ENCODE data around the gene SAP30L.

The SAP30L gene

DNA sequence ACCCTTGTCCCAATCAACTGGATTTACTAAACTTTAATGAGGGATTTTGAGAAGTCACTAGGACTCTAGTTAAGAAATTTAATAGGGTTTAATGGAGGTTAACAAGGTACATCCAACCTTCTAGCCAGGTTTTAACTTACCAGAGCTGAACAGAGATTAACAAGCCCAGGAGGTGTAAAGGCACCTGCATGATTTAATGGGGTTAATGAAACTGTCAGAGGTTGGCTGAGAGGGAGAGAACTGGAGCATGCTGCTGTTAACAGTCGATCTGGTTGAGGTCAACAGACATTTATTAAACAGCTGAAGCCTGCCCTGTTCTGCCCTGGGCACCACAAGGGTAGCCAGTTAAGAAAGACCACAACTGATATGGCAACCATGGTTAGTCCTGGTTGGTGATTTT is 18.6 kb downstream of the SAP30L start:
- no peak for DNase-seq (ENCODE audit: low spot score)

DNA sequence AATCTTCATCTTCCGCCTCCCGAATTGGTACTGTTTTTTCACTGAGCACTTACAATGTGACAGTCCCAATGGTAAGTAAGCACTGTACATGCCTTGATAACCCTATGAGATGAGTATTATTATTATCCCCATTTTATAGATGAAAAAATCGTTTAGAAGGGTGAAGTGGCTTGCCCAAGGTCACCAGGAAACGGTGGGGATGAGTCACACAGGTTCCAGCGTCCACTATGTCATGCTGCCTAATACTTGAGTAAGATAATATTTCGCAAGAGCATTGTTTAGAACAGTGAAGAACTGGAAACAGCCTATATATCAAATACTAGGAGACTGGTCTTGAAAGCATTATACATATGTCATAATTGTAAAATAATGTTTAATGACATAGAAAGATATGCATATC is 19.4 kb downstream of the SAP30L start:
- no peak for DNase-seq (ENCODE audit: low spot score)

DNA sequence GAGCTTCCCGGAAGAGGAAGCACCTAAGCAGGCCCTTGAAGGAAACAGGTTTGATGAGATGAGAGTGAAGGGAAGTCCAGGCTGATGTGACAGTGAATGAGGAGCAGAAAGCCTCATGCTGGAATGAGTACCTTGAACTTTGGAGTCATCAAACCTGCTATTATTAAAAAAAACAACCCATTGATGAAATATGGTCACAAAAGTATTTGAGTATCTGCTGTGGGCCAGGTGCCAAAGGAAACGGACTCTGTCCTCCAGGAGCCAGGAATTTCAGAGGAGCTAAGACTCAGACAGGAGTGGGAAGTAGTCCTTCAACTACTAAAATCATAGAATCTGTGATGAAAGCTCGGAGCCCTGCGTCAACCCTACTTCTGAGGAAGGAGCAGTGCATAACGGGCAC is 20.4 kb downstream of the SAP30L start:
- DNase-seq (ENCODE audit: low spot score): no peak

DNA sequence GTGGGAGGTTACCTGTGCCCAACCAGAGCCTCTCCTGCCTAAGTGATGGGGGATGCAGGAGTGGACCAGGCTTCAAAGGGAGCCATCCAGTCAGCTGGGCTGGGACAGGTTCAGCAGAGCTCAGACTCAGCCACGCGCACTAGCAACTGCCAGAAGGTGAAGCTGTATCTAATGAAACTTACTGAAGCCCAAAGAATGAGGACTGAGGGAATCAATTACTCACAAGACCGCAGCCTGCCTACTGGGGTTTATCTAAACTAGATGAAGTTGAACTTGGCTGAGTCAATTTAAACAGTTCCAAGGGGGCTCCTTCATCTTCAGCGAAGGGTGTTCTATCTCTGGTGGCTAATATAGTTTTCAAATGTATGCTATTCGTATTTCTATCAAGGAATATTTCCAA is 20.9 kb downstream of the SAP30L start:
- no peak for DNase-seq (ENCODE audit: low spot score)

DNA sequence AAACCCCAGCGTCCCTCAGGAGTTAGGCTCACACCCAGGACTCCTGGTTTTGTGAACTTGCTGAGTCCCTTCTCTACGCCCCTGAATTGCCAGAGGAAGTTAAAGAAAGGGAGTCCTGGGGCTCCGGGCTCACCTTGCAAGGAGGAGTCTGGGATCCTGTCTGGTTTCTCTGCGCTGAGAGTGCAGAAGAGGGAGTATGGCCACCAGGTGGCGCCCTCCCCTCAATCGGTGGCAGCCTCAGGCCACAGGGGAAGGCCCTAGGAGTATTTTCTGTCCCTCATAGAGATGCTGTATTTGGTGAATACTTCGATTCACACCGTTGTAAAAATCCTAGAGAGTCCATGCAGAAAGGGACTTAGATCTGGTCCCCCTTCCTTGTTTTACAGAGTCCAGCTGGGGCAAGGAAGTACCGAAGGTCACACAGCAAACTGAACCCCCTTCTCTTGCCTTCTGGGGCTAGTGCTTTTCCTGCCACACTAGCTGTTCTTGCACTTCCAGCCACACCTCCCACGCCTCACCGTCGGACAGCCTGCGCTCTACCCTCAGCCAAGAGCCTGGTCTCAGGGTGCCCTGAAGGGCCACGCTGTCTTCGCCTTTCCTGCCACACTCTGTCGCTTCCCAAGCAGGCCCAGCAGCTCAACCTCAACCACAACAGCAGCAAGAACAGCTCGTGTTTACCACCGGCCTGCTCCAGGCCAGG is 22.0 kb downstream of the SAP30L start:
- peak; percentile 93 for DNase-seq (ENCODE audit: low spot score)

DNA sequence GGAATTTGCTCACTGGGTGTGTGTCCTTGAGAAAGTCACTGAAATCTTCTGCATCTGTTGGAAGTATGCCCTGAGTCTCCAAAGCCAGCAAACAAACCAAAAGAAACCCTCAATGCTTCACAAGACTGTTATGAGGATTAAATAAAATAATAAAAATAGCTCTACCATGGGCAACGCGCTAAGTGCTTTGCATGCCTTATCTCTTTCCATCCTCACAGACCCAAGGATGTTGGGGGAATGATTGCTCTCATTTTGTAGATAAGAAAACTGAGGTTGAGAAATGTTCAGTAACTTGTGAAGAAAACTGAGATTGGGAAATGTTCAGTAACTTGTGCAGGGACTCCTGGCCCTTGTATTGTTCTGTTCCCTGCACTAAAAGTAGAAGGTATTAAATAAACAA is 24.3 kb downstream of the SAP30L start:
- no peak for DNase-seq (ENCODE audit: low spot score)

DNA sequence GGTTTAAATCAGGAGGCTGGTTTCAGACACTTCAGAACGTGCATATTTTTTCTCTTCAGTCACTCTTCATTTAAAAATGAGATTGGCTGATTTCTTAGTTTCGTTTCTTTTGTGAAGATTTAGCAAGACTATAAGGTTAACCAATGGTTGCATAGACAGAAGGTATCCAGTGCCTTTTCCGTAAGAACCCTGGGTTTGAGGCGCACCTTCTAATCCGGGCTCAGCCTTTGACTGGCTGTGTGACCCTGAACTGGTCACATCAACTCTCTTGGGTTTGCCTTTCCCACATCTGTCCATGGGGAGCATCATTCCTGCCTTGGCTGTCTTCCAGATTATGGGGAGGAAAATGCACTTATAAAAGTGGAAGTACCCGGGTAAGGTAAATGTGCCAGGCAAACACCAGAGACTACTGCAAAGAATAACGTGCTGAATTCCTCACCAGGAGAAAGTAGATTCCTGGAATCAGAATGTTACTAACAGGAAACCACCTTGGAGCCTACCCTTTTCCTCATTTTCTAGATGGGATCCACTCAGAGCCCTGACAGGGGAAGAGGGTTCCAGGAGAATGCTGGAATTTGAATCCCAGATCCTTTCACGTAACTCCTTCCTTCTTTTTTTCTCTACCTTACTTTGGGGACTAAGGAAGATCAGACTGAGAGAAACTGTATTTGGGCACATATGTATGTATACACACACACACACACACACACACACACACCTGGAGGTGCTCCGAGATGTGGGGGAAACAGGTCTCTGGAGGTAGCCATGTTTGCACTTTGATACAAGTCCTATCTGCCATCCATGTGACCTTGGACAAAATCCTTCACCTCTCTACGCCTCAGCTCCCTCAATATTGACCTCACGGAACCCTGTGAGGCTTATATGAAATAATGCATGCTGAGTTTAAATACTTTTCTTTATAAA is 25.4 kb downstream of the SAP30L start:
- no peak for DNase-seq (ENCODE audit: low spot score)

DNA sequence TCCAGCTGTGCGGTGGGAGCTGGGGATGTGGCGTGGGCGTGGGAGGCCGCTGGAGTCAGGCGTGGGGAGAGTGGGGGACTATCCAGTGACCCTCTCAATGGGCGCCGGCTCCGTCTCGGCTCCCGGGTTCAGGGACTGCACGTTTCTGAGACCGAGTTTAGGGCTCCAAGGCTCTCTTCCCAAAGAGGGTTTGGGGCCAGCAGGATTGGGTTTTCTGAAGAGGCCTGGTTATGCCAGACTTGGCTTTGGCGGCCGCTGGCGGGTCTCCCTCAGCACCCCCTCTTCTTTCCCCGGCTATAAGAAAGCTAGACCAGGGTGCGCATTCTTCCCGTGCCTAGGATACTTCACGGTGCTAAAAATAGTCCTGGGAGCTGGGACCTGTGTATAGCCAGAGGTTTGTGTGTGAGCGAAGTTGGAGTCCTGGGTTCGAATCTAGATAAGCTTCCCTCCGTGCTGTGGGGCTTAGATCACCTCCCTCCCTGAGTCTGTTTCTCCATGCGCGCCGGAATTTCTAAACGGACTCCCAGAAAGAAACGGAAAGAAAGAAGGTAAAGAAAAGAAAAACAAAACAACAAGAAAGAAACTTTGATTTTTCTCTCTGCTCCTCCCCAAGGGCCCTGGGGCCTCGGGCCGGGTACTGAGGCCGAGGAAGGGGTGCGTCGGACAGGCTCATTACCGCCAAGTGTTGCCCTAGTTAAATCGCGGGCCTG is 27.2 kb downstream of the SAP30L start:
- DNase-seq (ENCODE audit: low spot score): no peak

DNA sequence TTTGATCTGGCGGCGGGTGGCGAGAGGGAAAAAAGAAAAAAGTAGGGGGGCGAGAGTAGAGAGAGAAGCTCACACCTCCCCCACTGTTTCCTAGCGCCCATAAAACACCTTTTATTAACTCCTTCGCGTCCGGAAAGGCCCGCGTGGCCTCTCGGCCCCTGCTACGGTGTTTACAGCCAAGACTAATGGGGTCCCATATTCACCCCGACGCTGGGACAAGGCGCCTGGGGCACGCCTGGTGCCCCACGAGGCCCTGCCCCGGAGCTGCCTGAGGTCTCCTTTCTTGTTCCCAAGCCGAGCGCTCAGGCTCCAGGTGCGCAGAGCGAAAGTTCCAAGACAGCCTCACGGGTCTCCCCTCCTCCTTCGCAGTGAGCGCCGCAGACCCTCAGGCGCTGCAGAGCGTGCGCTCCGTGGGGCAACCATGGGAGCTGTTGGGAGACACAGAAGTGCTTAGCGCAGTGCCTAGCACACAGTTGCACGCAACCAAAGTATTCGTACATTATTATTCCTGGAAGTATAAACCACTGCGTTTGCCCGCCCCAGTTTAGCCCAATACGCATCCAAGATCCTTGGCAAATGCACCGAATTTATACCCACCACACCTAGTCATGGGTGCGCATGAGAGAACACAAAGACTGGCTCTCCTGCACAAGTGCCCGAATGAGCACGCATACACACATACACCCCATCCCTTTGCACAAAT is 27.9 kb downstream of the SAP30L start:
- no peak for DNase-seq (ENCODE audit: low spot score)

DNA sequence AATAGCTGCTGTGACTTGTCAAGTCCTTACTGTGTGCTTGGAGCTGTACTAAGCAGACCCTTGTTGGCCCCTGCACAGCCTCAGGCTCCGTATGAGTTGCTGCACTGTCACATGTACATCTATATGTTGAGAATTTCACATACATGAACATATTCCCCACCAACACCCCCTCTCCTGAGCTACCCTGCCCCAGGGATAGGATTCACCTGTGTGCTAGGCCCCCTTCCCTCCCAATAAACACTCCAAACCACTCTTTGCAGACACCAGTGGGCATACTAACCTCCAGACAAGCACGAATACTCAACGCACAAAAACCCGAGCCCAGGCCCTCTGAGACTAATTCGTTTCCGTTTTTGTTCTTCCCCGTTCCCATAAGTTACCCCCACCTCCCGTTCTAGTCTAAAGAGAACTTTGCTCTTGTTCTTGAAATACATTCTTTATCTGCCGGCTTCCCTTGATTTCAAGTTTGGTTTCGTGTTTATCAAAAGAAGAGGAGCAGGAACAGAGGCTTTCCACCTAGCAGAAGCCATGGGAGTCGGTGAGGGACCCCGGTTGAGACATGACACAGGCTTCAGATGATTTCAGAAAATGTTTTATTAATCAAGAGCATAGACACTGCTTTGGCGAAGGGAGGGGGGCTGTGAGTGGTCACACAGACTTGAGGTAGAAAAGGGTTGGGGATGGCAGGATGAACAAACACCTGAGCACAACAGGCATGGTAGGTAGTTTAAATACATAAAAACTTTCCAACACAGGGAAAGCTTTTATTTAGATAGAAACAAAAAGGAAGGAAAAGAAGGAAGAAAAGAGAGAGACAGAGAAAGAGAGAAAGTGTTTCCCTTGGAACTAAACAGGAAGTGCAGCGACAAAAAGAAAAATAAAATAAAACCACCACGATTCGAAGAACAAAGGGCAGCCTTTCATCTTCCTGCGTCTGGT is 28.9 kb downstream of the SAP30L start:
- DNase-seq (ENCODE audit: low spot score): no peak

DNA sequence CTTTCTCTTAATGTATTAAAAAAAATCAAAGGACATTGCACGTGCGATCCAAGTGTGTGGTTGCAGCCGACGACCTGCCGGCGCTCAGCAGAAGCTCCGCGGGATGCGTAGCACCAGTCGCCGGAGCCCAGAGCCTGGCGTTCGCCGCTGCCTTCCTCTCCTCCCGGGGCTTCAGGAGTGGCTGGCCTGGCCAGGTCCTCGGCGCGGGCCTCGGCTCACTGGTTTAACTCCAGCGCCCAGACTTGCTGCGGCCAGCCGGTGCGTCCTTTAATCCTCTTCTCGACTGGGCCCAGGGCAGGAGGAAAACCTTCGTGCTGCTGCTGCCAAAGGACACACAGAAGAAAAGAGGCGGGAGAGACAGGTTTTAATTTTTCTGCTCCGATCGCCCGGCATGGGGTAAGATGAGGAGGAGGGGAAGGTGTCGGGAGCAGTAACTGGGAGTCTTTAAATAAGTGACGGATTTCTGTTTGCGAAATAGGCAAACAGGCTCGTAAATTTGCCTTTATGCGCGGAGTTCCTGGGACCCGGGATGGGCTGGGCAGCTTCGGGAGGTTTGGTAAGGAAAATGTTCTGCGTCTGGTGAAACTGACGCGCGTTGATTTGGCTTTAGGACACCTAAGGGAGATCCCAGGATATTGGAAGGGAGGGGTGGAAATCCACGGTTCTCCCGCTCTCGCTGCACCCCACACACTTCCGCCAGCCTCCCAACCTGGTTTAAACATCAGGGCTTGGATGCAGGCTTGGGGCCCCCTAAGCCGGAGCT is 30.0 kb downstream of the SAP30L start:
- DNase-seq (ENCODE audit: low spot score): no peak

DNA sequence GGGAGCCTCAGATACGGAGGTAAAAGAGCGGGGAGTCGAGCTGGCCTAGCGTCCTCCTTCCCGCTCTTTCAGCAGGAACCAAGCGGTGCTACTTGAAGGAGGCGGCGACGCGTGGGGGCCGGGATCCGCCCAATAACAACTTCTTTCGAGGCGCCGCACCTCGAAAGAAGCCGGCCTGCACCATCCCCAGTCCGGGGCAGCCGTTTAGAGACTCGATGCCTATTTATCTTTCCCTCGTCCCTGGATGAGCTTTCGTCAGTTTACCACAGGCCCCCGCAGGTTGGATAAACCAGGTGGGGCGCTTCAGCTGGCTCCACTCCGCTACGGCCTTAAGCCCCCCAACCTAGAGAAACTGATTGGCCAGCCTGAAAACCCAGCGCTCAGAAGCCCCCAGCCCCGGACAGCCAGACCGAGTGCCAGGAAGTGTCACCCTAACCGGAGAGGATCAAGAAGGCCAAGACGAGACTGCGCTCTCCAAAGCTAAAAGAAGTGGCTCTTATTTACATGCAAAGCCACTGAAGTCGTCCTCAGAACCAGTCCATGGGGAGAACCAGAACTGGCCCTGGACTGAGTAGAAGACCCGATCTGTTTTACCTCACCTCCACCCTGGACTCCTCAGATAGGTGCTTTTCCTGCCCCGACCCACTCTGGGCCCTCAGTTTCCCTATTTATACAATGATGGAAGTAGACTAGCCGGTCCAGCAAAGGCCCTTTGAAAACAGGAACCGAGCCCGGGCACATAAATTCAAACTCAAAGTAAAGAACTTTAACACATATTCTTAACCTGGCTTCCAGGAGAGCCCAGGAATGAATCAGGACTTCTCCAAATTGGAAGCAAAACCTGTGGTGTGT is 30.8 kb downstream of the SAP30L start:
- no peak for DNase-seq (ENCODE audit: low spot score)

DNA sequence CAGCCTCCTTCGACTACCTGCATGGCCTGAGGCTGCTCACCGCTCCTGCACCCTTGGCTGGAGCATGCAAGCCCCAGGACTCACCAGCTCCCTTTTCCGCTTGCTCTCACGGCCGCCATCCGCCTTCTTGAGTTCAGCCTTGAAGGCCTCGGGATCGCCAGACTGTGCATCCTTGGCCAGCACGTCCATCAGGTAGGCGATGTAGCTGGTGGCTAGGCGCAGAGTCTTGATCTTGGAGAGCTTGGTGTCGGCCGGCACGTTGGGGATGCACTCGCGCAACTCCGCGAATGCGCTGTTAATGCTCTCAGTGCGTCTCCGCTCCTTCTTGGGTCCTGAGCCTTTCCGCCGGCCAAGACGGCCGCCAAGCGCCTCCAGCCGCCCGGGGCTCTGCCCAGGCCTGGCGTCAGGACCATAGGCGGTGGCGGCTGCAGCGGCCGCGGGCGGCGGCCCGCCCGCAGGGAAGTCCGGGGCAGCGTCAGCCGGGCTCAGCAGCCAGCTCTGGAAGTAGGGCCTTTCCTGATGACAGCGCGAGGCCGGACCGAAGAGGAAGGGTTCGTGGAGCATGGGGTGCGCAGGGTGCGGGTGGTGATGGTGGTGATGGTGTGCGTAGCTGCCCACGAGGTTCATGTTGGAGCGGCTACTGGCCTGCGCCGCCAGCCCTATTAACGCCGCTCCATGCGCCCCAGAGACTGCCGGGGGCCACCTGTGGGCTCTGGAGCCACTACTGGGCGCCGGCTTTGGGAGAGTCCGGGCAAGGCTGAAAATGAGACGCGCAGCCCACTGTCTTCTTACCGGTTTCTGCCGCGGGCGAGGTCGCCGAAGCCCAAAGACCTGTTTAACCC is 31.8 kb downstream of the SAP30L start:
- DNase-seq (ENCODE audit: low spot score): peak; percentile 56

DNA sequence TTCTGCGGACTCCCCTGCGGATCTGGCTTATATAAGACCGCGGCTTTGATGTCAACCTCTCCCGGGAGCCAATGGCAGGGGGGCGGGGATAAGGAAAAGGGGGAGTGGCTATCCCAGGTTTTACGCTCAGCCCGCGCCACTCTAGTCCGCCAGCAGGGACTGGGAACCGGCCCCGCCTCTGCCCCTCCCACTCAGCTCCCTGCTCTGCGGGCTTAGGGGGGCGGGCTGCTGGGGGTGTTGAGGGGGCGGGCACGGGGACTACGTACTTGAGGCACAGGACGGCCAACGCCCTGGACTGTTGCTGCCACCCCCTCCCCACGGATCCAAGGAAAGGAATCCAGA is 32.4 kb downstream of the SAP30L start, which contains the start of gene HAND1:
Gene HAND1, minus strand, starts transcription at position 4 of the 342 bp plus-strand sequence. CDS start 219 bp downstream, outside the sequence.
- peak; percentile 86 for DNase-seq (ENCODE audit: low spot score)

DNA sequence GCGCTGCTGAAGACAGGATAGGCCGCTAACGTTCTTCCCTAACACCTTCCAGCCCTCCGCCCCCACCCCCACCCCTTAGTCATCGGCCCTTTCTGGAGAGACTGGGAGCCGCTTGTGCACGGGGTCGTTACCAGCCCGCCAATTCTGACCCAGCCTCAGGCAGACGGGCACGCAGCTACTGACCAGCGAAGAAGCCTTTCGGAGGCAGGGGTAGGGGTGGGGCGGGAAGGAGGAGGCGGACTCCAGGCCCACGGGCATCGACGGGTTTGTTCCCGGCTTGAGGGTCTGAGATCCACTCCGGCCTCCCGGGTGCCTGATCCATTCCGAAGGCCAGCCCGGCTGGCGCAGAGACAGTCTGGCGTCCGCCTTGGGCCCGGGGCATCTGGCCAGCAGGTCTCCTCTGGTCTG is 33.0 kb downstream of the SAP30L start:
- no peak for DNase-seq (ENCODE audit: low spot score)

DNA sequence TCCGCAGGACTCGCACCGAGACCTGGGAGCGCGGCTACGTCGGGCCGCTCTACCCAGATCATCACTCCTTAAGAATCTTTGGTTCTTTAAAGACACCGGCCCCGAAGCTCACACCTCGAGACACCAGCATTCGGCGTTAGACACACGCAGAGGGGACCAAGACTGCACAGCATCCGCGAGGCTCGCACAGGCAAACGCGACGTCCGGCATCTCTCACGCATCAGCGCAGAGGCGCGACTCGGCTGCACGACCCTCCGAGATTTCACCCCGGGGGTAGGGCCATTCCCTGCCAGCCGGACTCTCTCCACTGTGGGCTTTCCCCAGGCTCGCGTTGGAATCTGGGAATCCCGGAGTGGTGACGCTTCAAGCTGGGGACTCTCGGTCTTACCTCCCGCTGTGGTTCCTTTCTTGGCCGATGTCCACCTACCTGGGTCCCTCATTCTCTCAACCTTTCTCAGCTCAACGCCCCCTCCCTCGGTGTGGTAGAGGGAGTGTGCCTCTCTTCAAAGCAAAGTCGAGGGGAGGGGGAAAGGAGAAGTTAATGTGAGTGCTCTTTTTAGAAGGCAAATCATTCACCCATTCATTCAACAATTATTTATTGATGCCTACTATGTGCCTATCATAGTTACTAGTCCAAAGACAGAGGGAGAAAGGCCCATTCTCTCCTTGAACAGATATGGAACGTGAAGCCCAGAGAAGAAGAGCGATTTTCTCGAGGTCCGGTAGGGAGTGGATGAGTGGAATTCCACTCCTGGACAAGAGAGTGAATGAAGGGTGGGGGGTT is 33.6 kb downstream of the SAP30L start:
- DNase-seq (ENCODE audit: low spot score): no peak

DNA sequence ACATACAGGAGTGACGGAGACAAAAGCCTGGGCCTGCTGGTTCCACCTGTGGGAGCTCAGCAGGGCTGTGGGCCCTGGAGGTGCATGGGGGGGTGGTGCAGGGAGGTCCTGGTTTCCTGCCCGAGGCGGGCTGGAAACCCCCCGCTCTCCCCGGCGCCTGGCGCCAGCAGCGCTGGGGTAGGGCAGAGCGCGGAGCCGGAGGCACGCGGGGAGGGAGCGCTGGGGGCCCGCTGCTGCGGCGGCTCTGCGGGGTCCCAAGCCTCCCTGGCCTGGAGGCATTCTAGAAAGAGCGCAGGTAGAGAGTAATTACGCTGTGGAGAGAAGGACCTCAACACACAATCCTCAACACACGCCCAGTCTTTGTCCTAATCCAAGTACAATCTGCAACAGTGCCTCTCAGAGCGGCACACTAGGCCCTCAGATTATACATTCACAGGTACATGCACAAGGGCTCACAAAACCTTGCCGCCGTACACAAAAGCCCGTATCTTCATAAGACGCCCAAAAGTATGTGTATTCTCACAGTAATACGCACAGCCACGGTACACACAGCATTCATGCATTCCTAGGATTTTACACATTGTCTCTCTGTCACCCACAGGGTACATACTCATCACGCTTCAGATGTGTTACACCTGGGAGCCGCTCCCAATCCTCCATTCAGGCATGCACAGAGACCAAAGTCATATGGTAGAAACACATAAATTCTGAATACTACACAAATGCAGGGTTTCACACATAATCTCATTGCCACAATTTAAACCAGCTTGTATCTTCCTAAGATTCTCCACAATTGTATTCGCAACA is 34.4 kb downstream of the SAP30L start:
- no peak for DNase-seq (ENCODE audit: low spot score)
